ENCODE measurements around the gene KRT77.
A peak's percentile ranks its signal among the peaks of the same experiment; 100 is the strongest.
"Not testable (repeated sequence)": the region's sequence is repeated elsewhere in the genome, so short reads cannot be mapped to it uniquely, and the experiment has no call there.

The KRT77 gene

DNA sequence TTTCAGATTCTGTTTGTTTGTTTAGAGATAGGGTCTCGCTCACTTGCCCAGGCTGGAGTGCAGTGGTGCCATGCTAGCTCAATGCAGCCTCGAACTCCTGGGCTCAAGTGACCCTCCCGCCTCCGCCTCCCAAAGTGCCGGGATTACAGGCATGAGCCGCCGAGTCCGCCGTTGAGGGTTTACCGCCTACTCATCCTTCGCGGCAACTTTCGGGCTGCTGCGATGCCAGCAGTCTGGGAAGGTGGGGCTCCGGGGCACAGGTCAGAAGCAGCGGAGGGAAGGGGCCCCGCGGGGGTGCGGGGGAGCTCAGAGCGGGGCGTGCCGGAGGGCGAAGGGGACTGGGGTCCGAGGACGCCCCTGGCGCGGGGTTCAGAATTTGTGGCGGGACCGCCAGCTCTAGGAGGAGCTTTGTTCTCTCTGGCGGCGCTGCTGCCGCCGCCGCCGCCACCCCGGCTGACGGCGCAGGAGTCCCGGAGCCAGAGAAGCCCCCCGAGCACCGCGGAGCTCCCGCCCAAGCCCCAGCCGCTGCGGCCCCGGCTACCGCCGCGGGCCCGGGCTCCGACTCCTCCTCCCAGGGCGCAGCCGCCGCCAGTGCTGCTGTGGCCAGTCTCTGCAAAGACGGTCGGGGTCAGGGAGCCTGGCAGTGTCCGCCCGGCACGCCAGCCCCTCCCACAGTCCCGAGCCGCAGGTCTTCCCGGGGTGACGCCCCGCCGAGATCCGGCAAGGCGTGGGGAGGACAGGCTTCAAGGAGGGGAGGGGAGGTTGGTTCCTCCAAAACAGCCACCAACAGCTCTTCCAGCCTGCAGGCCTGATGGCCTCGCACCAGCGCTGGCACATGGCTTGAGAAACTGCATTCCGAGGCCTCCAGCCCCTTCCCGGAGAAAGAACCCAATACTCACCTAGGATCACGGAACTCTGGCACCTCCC is 10.9 kb upstream of the KRT77 start:
- no peak for TF ChIP-seq CTCF (IDR thresholded peaks at IDR 0.05)
- Mint-ChIP-seq H3K4me3 (peak overlapping the region; percentile 80), H3K4me1 (peaks cover 24% of the 10 kb centered on the region), H3K36me3 (ENCODE audit: low read depth) (no peaks in the 10 kb centered on the region), H3K9me3 (no peaks in the 10 kb centered on the region), H3K27me3 (ENCODE audit: low read depth, poor library complexity) (peaks cover 43% of the 10 kb centered on the region), H3K27ac (no peak overlapping the region)
- peak; percentile 75 for DNase-seq

DNA sequence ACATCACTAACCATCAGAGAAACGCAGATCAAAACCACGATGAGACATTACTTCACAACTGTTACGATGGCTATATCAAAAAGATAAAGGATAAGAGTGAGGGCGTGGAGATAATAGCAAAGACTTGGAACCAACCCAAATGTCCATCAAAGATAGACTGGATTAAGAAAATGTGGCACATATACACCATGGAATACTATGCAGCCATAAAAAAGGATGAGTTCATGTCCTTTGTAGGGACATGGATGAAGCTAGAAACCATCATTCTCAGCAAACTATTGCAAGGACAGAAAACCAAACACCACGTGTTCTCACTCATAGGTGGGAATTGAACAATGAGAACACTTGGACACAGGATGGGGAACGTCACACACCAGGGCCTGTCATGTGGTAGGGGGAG is 8.8 kb upstream of the KRT77 start:
- not testable (repeated sequence) for DNase-seq; H3K36me3 Mint-ChIP-seq (ENCODE audit: low read depth); H3K9me3 Mint-ChIP-seq; H3K4me3 Mint-ChIP-seq; H3K27ac Mint-ChIP-seq
- peaks cover 39% of the 10 kb centered on the region for H3K27me3 Mint-ChIP-seq (ENCODE audit: low read depth, poor library complexity)
- peaks cover 41% of the 10 kb centered on the region for H3K4me1 Mint-ChIP-seq

GRCh38 chr12:52710730-52711129 is 7.4 kb upstream of the KRT77 start:
- no peak overlapping the region for H3K27ac Mint-ChIP-seq
- H3K27me3 Mint-ChIP-seq (ENCODE audit: low read depth, poor library complexity): peaks cover 30% of the 10 kb centered on the region
- no peaks in the 10 kb centered on the region for H3K36me3 Mint-ChIP-seq (ENCODE audit: low read depth)
- H3K9me3 Mint-ChIP-seq: no peaks in the 10 kb centered on the region
- peaks cover 41% of the 10 kb centered on the region for H3K4me1 Mint-ChIP-seq
- no peak overlapping the region for H3K4me3 Mint-ChIP-seq
- TF ChIP-seq CTCF (IDR thresholded peaks at IDR 0.05): no peak
- DNase-seq: no peak

DNA sequence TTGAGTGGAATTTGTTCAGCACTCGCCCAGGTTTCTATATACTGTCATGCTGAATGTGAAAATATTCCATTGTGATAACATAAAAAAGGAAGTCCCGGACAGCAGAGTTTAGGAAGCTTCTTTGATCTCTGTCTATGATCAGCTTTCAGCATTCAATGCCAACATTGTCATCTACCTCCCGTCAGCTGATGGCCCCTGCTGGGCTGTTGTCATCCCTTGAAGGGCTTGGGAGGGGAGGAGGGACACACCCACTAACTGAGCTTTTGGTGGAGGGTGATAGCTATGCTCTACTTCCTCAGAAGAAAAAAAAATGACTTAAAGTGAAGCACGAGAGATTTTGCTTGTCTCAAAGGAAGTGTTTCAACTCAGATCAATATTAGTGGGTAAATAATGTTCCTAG is 4.7 kb upstream of the KRT77 start:
- Mint-ChIP-seq H3K27ac (no peak overlapping the region), H3K27me3 (ENCODE audit: low read depth, poor library complexity) (peaks cover 18% of the 10 kb centered on the region), H3K4me1 (peaks cover 29% of the 10 kb centered on the region), H3K4me3 (no peak overlapping the region), H3K36me3 (ENCODE audit: low read depth) (no peaks in the 10 kb centered on the region), H3K9me3 (no peaks in the 10 kb centered on the region)
- no peak for TF ChIP-seq CTCF (IDR thresholded peaks at IDR 0.05)
- no peak for DNase-seq

- no peak overlapping the region for H3K27ac Mint-ChIP-seq
- H3K36me3 Mint-ChIP-seq (ENCODE audit: low read depth): no peaks in the 10 kb centered on the region
- H3K4me3 Mint-ChIP-seq: no peak overlapping the region
- TF ChIP-seq CTCF (IDR thresholded peaks at IDR 0.05): no peak
- no peak for DNase-seq
- H3K4me1 Mint-ChIP-seq: peaks cover 36% of the 10 kb centered on the region
- no peaks in the 10 kb centered on the region for H3K9me3 Mint-ChIP-seq
- H3K27me3 Mint-ChIP-seq (ENCODE audit: low read depth, poor library complexity): peaks cover 12% of the 10 kb centered on the region
Measured at GRCh38 chr12:52704464-52704863, 1.1 kb upstream of the KRT77 start.

DNA sequence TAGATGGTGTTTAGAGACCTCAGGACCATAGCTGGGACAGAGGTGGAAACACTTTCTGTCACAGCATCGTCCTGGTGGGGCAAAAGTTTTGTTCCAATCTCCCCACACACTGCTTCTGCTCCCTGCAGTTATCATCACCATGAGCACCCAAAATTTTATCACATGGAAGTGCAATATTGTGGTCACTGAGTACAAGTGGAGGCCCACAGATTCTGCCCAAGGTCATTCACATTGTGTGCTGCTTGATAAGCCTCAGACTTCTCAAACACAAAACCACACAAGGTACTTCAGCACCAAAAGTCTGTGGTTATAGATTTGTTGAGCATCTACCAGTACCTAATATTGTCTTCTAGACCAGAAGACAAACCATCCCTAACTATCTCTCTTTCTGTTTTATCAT is 554 bp upstream of the KRT77 start:
- TF ChIP-seq CTCF (IDR thresholded peaks at IDR 0.05): no peak
- Mint-ChIP-seq H3K4me1 (peaks cover 33% of the 10 kb centered on the region), H3K4me3 (no peak overlapping the region), H3K27me3 (ENCODE audit: low read depth, poor library complexity) (peaks cover 12% of the 10 kb centered on the region), H3K36me3 (ENCODE audit: low read depth) (no peaks in the 10 kb centered on the region), H3K9me3 (no peaks in the 10 kb centered on the region), H3K27ac (no peak overlapping the region)
- DNase-seq: no peak
